GM23338 (cell line): Measurements from ENCODE around the gene POLR1A.

ENCODE experiments used
- CREB1 ChIP-seq: fragments of 250-450 bp; sonication (Bioruptor Pico); IDR thresholded peaks from 2 replicates; pipeline ENCODE4 v1.5.0; 2020; ENCODE audit warnings: low read depth, mild to moderate bottlenecking, moderate library complexity
- CTCF ChIP-seq, 2 experiments: fragments of 200-600 bp in 1 of 2; sonication (generic) in 1 of 2; conservative IDR thresholded peaks; 2 replicates each; pipeline versions ENCODE4 v1.5.1 to v1.6.1; 2016 to 2017; ENCODE audit warnings: antibody characterized with exemption in 2 of 2, low read depth in 2 of 2, mild to moderate bottlenecking in 2 of 2, moderate library complexity in 1 of 2
- EZH2 ChIP-seq: fragments of 200-600 bp; sonication (generic); IDR thresholded peaks from one replicate; pipeline ENCODE4 v1.8.0; 2017; ENCODE audit warnings: antibody characterized with exemption, mild to moderate bottlenecking, low read depth; ENCODE audit not compliant: unreplicated experiment
- REST ChIP-seq: IDR thresholded peaks from one replicate; pipeline ENCODE4 v1.6.1; 2018; ENCODE audit warnings: antibody characterized with exemption; ENCODE audit not compliant: unreplicated experiment
- ZNF114 ChIP-seq: fragments of 250-450 bp; sonication (Bioruptor Pico); IDR thresholded peaks from 2 replicates; pipeline ENCODE4 v1.5.0; 2020; ENCODE audit warnings: mild to moderate bottlenecking, moderate library complexity

- TF ChIP-seq CTCF (conservative IDR thresholded peaks at IDR 0.05; ENCODE audit: low read depth in 2 of 2) (no peak), CREB1 (CRISPR knock-in tag) (no peak), REST (no peak), EZH2 (no peak), ZNF114 (CRISPR knock-in tag) (no peak)
Observed at GRCh38 chr2:86047575-86048382, 57.9 kb downstream of the POLR1A start.
